Activated T-helper 1 cell treated with anti-CD3 and anti-CD28 coated beads, Interleukin-12 subunit alpha, Interleukin-12 subunit beta, Interleukin-2, Interleukin-4 antibody, amounts not matched to agents 30 ng/mL and 10 ng/mL and 1 ng/mL, durations not matched to agents 14 hours and 24 hours and 36 hours (primary cell): ENCODE results near the gene A2M. TPM values are rescaled to one million over a fixed set of nuclear protein-coding genes. Genes with fewer than 3 reads are reported as not detected.

ENCODE experiments used
- DNase-seq: peaks from one replicate; pipeline ENCODE4 v3.0.0; 2021; ENCODE audit warnings: low spot score
- H3K27ac Mint-ChIP-seq: one replicate; pipeline ENCODE4 v1.8.0; 2021; ENCODE audit warnings: mild to moderate bottlenecking, mixed read lengths
- H3K27me3 Mint-ChIP-seq: one replicate; pipeline ENCODE4 v1.8.0; 2022; ENCODE audit warnings: mild to moderate bottlenecking, moderate library complexity, mixed read lengths; ENCODE audit not compliant: insufficient read depth
- H3K36me3 Mint-ChIP-seq: one replicate; pipeline ENCODE4 v1.8.0; 2021; ENCODE audit warnings: low read depth, mixed read lengths
- H3K4me1 Mint-ChIP-seq: one replicate; pipeline ENCODE4 v1.8.0; 2021; ENCODE audit warnings: low read depth, mixed read lengths
- H3K4me3 Mint-ChIP-seq: one replicate; pipeline ENCODE4 v1.8.0; 2021; ENCODE audit warnings: mild to moderate bottlenecking, moderate library complexity, mixed read lengths
- H3K9me3 Mint-ChIP-seq: one replicate; pipeline ENCODE4 v1.8.0; 2021; ENCODE audit warnings: mixed read lengths
- intact Hi-C: fragments of 100-400 bp; cut with micrococcal nuclease; formaldehyde crosslinking; loops from one replicate; pipeline ENCODE4 v1.15.1; 2024
- total RNA-seq: library from RNA; stranded (reverse); gene quantifications from 2 replicates; pipeline ENCODE4 v1.2.3, GENCODE V29; 2022

Gene A2M
- total RNA-seq, 1 donor from 2014 or later, result not detected

GRCh38 chr12:9071969-9072368 is 43.8 kb downstream of the A2M start:
- no peak overlapping the region for H3K27ac Mint-ChIP-seq
- H3K4me1 Mint-ChIP-seq, result no peaks in the 10 kb centered on the region
- H3K27me3 Mint-ChIP-seq, result peaks cover 2% of the 10 kb centered on the region
- no peak overlapping the region for H3K4me3 Mint-ChIP-seq
- H3K9me3 Mint-ChIP-seq, result no peaks in the 10 kb centered on the region
- DNase-seq, result no peak
- H3K36me3 Mint-ChIP-seq, result no peaks in the 10 kb centered on the region
- intact Hi-C loops, result no loop called here

- peaks cover under 1% of the 10 kb centered on the region for H3K27me3 Mint-ChIP-seq
- no peak overlapping the region for H3K4me3 Mint-ChIP-seq
- H3K4me1 Mint-ChIP-seq, result no peaks in the 10 kb centered on the region
- H3K36me3 Mint-ChIP-seq, result no peaks in the 10 kb centered on the region
- intact Hi-C loops, result no loop called here
- no peaks in the 10 kb centered on the region for H3K9me3 Mint-ChIP-seq
- H3K27ac Mint-ChIP-seq, result no peak overlapping the region
- no peak for DNase-seq
These were observed 44.2 kb downstream of the A2M start for GRCh38 chr12:9071518-9071917.

- Mint-ChIP-seq H3K4me3 (no peak overlapping the region), H3K9me3 (no peaks in the 10 kb centered on the region), H3K4me1 (no peaks in the 10 kb centered on the region), H3K27ac (no peak overlapping the region), H3K36me3 (no peaks in the 10 kb centered on the region), H3K27me3 (peaks cover 1% of the 10 kb centered on the region)
- no peak for DNase-seq
- intact Hi-C loops, result no loop called here
These were observed 45.4 kb downstream of the A2M start for GRCh38 chr12:9070351-9070750.

- no peaks in the 10 kb centered on the region for H3K9me3 Mint-ChIP-seq
- DNase-seq, result no peak
- intact Hi-C loops, result no loop called here
- peaks cover 6% of the 10 kb centered on the region for H3K4me1 Mint-ChIP-seq
- no peak overlapping the region for H3K27ac Mint-ChIP-seq
- no peaks in the 10 kb centered on the region for H3K36me3 Mint-ChIP-seq
- H3K4me3 Mint-ChIP-seq, result no peak overlapping the region
- H3K27me3 Mint-ChIP-seq, result peaks cover 5% of the 10 kb centered on the region
These were observed 47.1 kb downstream of the A2M start for GRCh38 chr12:9068600-9068999.

- intact Hi-C loops, result no loop called here
- H3K4me1 Mint-ChIP-seq, result peaks cover 7% of the 10 kb centered on the region
- peaks cover 10% of the 10 kb centered on the region for H3K27me3 Mint-ChIP-seq
- DNase-seq, result no peak
- H3K4me3 Mint-ChIP-seq, result no peak overlapping the region
- no peaks in the 10 kb centered on the region for H3K36me3 Mint-ChIP-seq
- no peaks in the 10 kb centered on the region for H3K9me3 Mint-ChIP-seq
- no peak overlapping the region for H3K27ac Mint-ChIP-seq
These were observed 47.6 kb downstream of the A2M start for GRCh38 chr12:9068086-9068485.

GRCh38 chr12:9066755-9067423 is 48.8 kb downstream of the A2M start:
- H3K4me3 Mint-ChIP-seq, result no peak overlapping the region
- no peak overlapping the region for H3K27ac Mint-ChIP-seq
- peaks cover 14% of the 10 kb centered on the region for H3K27me3 Mint-ChIP-seq
- no peaks in the 10 kb centered on the region for H3K9me3 Mint-ChIP-seq
- H3K4me1 Mint-ChIP-seq, result peaks cover 7% of the 10 kb centered on the region
- intact Hi-C loops, result no loop called here
- H3K36me3 Mint-ChIP-seq, result no peaks in the 10 kb centered on the region
- DNase-seq, result no peak

- Mint-ChIP-seq H3K27me3 (peaks cover 14% of the 10 kb centered on the region), H3K27ac (no peak overlapping the region), H3K36me3 (no peaks in the 10 kb centered on the region), H3K4me1 (peaks cover 7% of the 10 kb centered on the region), H3K4me3 (peak overlapping the region; percentile 45), H3K9me3 (no peaks in the 10 kb centered on the region)
- DNase-seq, result no peak
- intact Hi-C loops, result no loop called here
These were observed 49.5 kb downstream of the A2M start for GRCh38 chr12:9066183-9066623.

- H3K27ac Mint-ChIP-seq, result no peak overlapping the region
- no peaks in the 10 kb centered on the region for H3K36me3 Mint-ChIP-seq
- H3K9me3 Mint-ChIP-seq, result no peaks in the 10 kb centered on the region
- H3K4me3 Mint-ChIP-seq, result no peak overlapping the region
- H3K27me3 Mint-ChIP-seq, result peaks cover 14% of the 10 kb centered on the region
- H3K4me1 Mint-ChIP-seq, result peaks cover 7% of the 10 kb centered on the region
- no peak for DNase-seq
- intact Hi-C loops, result no loop called here
These were observed 50.2 kb downstream of the A2M start for GRCh38 chr12:9065607-9065856.

- Mint-ChIP-seq H3K36me3 (no peaks in the 10 kb centered on the region), H3K27me3 (peaks cover 14% of the 10 kb centered on the region), H3K4me1 (peaks cover 7% of the 10 kb centered on the region), H3K4me3 (peak overlapping the region; percentile 25), H3K27ac (no peak overlapping the region), H3K9me3 (no peaks in the 10 kb centered on the region)
- intact Hi-C loops, result loop anchor here (5.0 kb wide), 1 partner anchor 252 kb away; no protein-coding TSS in a partner anchor
- DNase-seq, result no peak
These were observed 50.7 kb downstream of the A2M start for GRCh38 chr12:9064815-9065606.

- Mint-ChIP-seq H3K9me3 (no peaks in the 10 kb centered on the region), H3K4me3 (peak overlapping the region; percentile 64), H3K36me3 (no peaks in the 10 kb centered on the region), H3K4me1 (peaks cover 7% of the 10 kb centered on the region), H3K27me3 (peaks cover 14% of the 10 kb centered on the region), H3K27ac (no peak overlapping the region)
- no peak for DNase-seq
- intact Hi-C loops, result loop anchor here (5.0 kb wide), 1 partner anchor 253 kb away; no protein-coding TSS in a partner anchor
These were observed 51.4 kb downstream of the A2M start for GRCh38 chr12:9064201-9064814.

- Mint-ChIP-seq H3K27me3 (peaks cover 12% of the 10 kb centered on the region), H3K36me3 (no peaks in the 10 kb centered on the region)
- intact Hi-C loops, result no loop called here
These were observed 63.1 kb downstream of the A2M start for GRCh38 chr12:9052610-9053009.

GRCh38 chr12:9051158-9051550 is 64.6 kb downstream of the A2M start:
- Mint-ChIP-seq H3K4me3 (no peak overlapping the region), H3K36me3 (no peaks in the 10 kb centered on the region), H3K4me1 (no peaks in the 10 kb centered on the region), H3K9me3 (no peaks in the 10 kb centered on the region), H3K27me3 (peaks cover 12% of the 10 kb centered on the region), H3K27ac (no peak overlapping the region)
- intact Hi-C loops, result no loop called here
- no peak for DNase-seq

More at GRCh38 chr12:9052610-9053009, 63.1 kb downstream of the A2M start:
- DNase-seq, result no peak
- no peaks in the 10 kb centered on the region for H3K4me1 Mint-ChIP-seq
- no peak overlapping the region for H3K27ac Mint-ChIP-seq
- no peaks in the 10 kb centered on the region for H3K9me3 Mint-ChIP-seq
- no peak overlapping the region for H3K4me3 Mint-ChIP-seq

- H3K4me1 Mint-ChIP-seq, result no peaks in the 10 kb centered on the region
These were observed 65.1 kb downstream of the A2M start for GRCh38 chr12:9050521-9051157.

More at GRCh38 chr12:9050521-9051157, 65.1 kb downstream of the A2M start:
- Mint-ChIP-seq H3K27ac (no peak overlapping the region), H3K36me3 (no peaks in the 10 kb centered on the region), H3K9me3 (no peaks in the 10 kb centered on the region), H3K4me3 (no peak overlapping the region), H3K27me3 (peaks cover 15% of the 10 kb centered on the region)
- intact Hi-C loops, result no loop called here
- DNase-seq, result no peak
